ENCODE results near the gene BEND4.

GRCh38 chr4:42083816-42084215 lies 68.6 kb downstream of the BEND4 start:
- no peak for TF ChIP-seq POLR2A (IDR thresholded peaks at IDR 0.05)
- no peak for TF ChIP-seq CTCF (IDR thresholded peaks at IDR 0.05)
